OCI-LY7 (cell line): Measurements from ENCODE around the gene EIF2S3.

ENCODE experiments used
- CTCF ChIP-seq: fragments of 200-600 bp; sonication (generic); conservative IDR thresholded peaks from 2 replicates; pipeline ENCODE4 v1.5.1; 2014; ENCODE audit warnings: mild to moderate bottlenecking, antibody characterized with exemption, low read length, moderate library complexity, mixed read lengths
- EZH2phosphoT487 ChIP-seq: fragments of 200-600 bp; sonication (generic); IDR thresholded peaks from 2 replicates; pipeline ENCODE4 v1.6.1; 2018; ENCODE audit warnings: low read depth, borderline replicate concordance, mild to moderate bottlenecking, mixed run types, antibody characterized with exemption, low read length, moderate library complexity, mixed read lengths

- TF ChIP-seq CTCF (no peak), EZH2phosphoT487 (no peak)
Measured at GRCh38 chrX:24080704-24081103, 25.9 kb downstream of the EIF2S3 start.
